Esophagus (tissue), 2 donors: ENCODE measurements around the gene HSDL2. TPM values are rescaled to one million over a fixed set of nuclear protein-coding genes. Genes with fewer than 3 reads are reported as not detected.
"Not testable (repeated sequence)": the region's sequence is repeated elsewhere in the genome, so short reads cannot be mapped to it uniquely, and the experiment has no call there.

Experiments
- H3K27ac ChIP-seq, 2 donors: one replicate each; pipeline ENCODE4 v1.5.1; 2013; ENCODE audit warnings: low read depth in 2 of 2, mild to moderate bottlenecking in 2 of 2, inconsistent platforms in 1 of 2, low read length in 1 of 2, moderate library complexity in 1 of 2
- H3K27me3 ChIP-seq, 2 donors: one replicate each; pipeline ENCODE4 v1.6.1; 2013; ENCODE audit warnings: low read length in 2 of 2, control low read depth in 1 of 2, mild to moderate bottlenecking in 1 of 2; ENCODE audit not compliant: insufficient read depth in 2 of 2, control insufficient read depth in 1 of 2
- H3K36me3 ChIP-seq, 2 donors: one replicate each; pipeline ENCODE4 v1.6.1; 2013; ENCODE audit warnings: low read length in 1 of 2; ENCODE audit not compliant: control insufficient read depth in 2 of 2, insufficient read depth in 2 of 2
- H3K4me1 ChIP-seq, 2 donors: one replicate each; pipeline ENCODE4 v1.6.1; 2013; ENCODE audit warnings: low read length in 1 of 2; ENCODE audit not compliant: control insufficient read depth in 2 of 2, insufficient read depth in 2 of 2
- H3K4me3 ChIP-seq, 2 donors: one replicate each; pipeline ENCODE4 v1.5.1; 2013; ENCODE audit warnings: low read length in 2 of 2, mild to moderate bottlenecking in 2 of 2, low read depth in 1 of 2, moderate library complexity in 1 of 2
- H3K9me3 ChIP-seq, 2 donors: one replicate each; pipeline ENCODE4 v1.6.1; 2013; ENCODE audit warnings: mild to moderate bottlenecking in 2 of 2, low read depth in 1 of 2, low read length in 1 of 2, moderate library complexity in 1 of 2; ENCODE audit not compliant: control insufficient read depth in 2 of 2, insufficient read depth in 1 of 2
- WGBS, 2 donors: extraction: QIAGEN DNeasy Blood & Tissue Kit; methylation state at CpG; one replicate each; pipeline ENCODE4 v1.1.7; 2013; 5-methylcytosine and 5-hydroxymethylcytosine counted together
- polyA plus RNA-seq, 2 donors: library from polyadenylated mRNA; stranded (reverse); fragments of 200-250 nt; gene quantifications; one replicate each; pipeline ENCODE4 v1.2.3, GENCODE V29; 2013
- donor health status: healthy with polysubstance abuse.
- donor health status: Bipolar disorder and iron deficiency.

The HSDL2 gene
- polyA plus RNA-seq, 2 donors, result 19.4 to 22.0 TPM

GRCh38 chr9:112508377-112508776 lies 128.5 kb downstream of the HSDL2 start:
- H3K9me3 ChIP-seq, result no peaks in the 10 kb centered on the region
- H3K27me3 ChIP-seq, result no peaks in the 10 kb centered on the region
- H3K36me3 ChIP-seq, result no peaks in the 10 kb centered on the region
- H3K4me1 ChIP-seq, result no peaks in the 10 kb centered on the region
- no peak overlapping the region for H3K27ac ChIP-seq
- 69 to 71% methylated on average over 2 of the region's 2 CpGs for WGBS, 2 donors
- H3K4me3 ChIP-seq, result no peak overlapping the region

- 90 to 95% methylated on average over 3 to 4 of the region's 4 CpGs for WGBS, 2 donors
- not testable (repeated sequence) for H3K4me1 ChIP-seq, H3K27me3 ChIP-seq, H3K9me3 ChIP-seq, H3K27ac ChIP-seq, H3K36me3 ChIP-seq, H3K4me3 ChIP-seq
Observed at GRCh38 chr9:112512377-112512776, 132.5 kb downstream of the HSDL2 start.

GRCh38 chr9:112516769-112517168 lies 136.9 kb downstream of the HSDL2 start:
- H3K27me3 ChIP-seq, result no peaks in the 10 kb centered on the region
- H3K9me3 ChIP-seq, result no peaks in the 10 kb centered on the region
- 90 to 91% methylated on average over 2 of the region's 2 CpGs for WGBS, 2 donors
- no peak overlapping the region for H3K27ac ChIP-seq
- no peaks in the 10 kb centered on the region for H3K4me1 ChIP-seq
- no peak overlapping the region for H3K4me3 ChIP-seq
- no peaks in the 10 kb centered on the region for H3K36me3 ChIP-seq

- no peak overlapping the region for H3K27ac ChIP-seq
- no peaks in the 10 kb centered on the region for H3K4me1 ChIP-seq
- H3K36me3 ChIP-seq, result no peaks in the 10 kb centered on the region
- no peaks in the 10 kb centered on the region for H3K9me3 ChIP-seq
- H3K4me3 ChIP-seq, result no peak overlapping the region
- H3K27me3 ChIP-seq, result no peaks in the 10 kb centered on the region
- 91% methylated on average over 1 of the region's 1 CpG for WGBS, 2 donors
Observed at GRCh38 chr9:112520069-112520468, 140.2 kb downstream of the HSDL2 start.

- no peaks in the 10 kb centered on the region for H3K27me3 ChIP-seq
- WGBS, 2 donors, result 63 to 83% methylated on average over 3 of the region's 3 CpGs
Observed at GRCh38 chr9:112520656-112521055, 140.7 kb downstream of the HSDL2 start.

More at GRCh38 chr9:112520656-112521055, 140.7 kb downstream of the HSDL2 start:
- Histone ChIP-seq H3K27ac (no peak overlapping the region), H3K36me3 (no peaks in the 10 kb centered on the region), H3K4me1 (no peaks in the 10 kb centered on the region), H3K4me3 (no peak overlapping the region), H3K9me3 (no peaks in the 10 kb centered on the region)

Other genes starting within 250 kb of the HSDL2 start
- 1 to 10 TPM; 1.2 to 1.8 TPM for gene SUSD1, start 204.8 kb upstream of the HSDL2 start, polyA plus RNA-seq
- 10 to 100 TPM; 15.8 to 23.7 TPM for gene PTBP3, start 46.5 kb upstream of the HSDL2 start, polyA plus RNA-seq
- under 1 TPM; 0.71 to 0.81 TPM for gene KIAA1958, start 106.7 kb downstream of the HSDL2 start, polyA plus RNA-seq